Measurements from ENCODE around the gene CTBP2.

Gene CTBP2

GRCh38 chr10:124975977-124976514 lies 184.3 kb downstream of the CTBP2 start:
- no peak overlapping the region for H3K4me3 ChIP-seq (ENCODE audit: low read depth, low read length)
- DNase-seq (ENCODE audit: low read depth), result no peak

DNA sequence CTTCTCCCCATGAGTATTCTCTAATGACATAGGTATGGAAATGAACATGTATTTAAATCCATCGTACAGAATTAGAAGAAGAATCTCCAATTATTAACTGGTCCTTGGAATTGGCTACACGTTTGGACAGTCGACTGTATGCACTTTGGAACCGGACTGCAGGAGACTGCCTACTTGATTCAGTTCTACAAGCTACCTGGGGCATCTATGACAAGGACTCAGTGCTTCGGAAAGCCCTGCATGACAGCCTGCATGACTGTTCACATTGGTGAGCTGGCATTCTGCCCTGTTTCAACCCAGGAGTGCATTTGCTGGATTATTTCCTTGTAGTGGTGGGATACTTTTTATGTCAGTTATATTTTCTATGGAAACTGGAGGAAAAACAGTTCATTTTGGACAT lies 186.2 kb downstream of the CTBP2 start:
- no peak for DNase-seq (ENCODE audit: low read depth)
- no peak overlapping the region for H3K4me3 ChIP-seq (ENCODE audit: low read depth, low read length)

DNA sequence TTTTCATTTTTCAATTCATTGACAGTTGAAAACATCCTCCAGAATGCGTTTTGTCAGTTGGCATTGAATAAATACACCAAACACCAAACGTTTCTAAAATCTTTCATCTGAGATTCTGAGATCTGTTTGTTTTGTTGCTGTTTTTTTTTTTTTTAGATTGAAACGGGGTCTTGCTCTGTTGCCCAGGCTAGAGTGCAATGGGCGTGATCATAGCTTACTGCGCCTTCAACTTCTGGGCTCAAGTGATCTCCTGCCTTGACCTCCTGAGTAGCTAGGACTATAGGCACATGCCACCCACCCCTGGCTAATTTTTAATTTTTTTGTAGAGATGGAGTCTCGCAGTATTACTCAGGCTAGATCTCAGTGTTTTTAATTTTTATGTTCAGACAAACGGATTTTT lies 187.7 kb downstream of the CTBP2 start:
- no peak overlapping the region for H3K4me3 ChIP-seq (ENCODE audit: low read depth, low read length)
- no peak for DNase-seq (ENCODE audit: low read depth)

- no peak for DNase-seq (ENCODE audit: low read depth)
- H3K4me3 ChIP-seq (ENCODE audit: low read depth, low read length), result no peak overlapping the region
Observed at GRCh38 chr10:124971276-124971675, 189.1 kb downstream of the CTBP2 start.

DNA sequence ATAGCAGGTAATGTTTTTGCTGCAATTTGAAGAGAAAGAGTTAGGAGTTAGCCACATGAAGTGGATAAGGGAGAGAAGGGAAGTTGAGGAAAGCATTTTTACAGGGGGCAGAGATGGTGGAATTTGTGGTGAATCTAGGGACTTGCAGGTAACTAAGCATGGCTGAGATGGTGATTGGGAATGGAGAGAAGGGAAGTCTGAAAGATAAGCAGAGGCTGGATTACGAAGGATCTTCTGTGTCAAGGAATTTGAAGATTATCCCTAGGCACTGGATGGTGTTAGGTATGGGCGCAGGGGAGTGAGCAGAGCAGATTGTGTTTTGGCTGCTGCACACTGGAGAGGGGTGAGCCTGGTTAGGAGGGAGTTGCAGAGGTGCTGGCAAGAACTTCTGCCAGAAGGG lies 193.1 kb downstream of the CTBP2 start:
- DNase-seq (ENCODE audit: low read depth), result no peak
- H3K4me3 ChIP-seq (ENCODE audit: low read depth, low read length), result no peak overlapping the region

DNA sequence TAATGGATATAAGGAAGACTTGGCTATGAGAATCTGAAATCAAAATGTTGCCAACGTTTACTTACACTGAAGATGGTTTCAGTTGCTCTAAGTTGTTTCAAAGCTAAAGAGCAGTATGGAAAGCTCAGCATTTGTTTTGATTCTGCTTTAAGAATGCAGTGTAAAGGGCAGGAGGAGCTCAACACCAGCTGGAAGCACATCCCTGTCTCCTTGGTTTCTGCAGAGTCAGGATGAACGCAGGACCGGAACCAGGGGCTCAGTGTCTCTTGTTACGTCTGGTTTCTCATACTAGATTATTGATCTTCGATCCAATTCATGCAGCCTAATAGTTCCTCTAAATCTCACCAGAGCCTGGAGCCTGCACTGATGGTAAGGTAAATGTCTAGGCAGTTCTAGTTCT lies 194.4 kb downstream of the CTBP2 start:
- DNase-seq (ENCODE audit: low read depth), result no peak
- no peak overlapping the region for H3K4me3 ChIP-seq (ENCODE audit: low read depth, low read length)

DNA sequence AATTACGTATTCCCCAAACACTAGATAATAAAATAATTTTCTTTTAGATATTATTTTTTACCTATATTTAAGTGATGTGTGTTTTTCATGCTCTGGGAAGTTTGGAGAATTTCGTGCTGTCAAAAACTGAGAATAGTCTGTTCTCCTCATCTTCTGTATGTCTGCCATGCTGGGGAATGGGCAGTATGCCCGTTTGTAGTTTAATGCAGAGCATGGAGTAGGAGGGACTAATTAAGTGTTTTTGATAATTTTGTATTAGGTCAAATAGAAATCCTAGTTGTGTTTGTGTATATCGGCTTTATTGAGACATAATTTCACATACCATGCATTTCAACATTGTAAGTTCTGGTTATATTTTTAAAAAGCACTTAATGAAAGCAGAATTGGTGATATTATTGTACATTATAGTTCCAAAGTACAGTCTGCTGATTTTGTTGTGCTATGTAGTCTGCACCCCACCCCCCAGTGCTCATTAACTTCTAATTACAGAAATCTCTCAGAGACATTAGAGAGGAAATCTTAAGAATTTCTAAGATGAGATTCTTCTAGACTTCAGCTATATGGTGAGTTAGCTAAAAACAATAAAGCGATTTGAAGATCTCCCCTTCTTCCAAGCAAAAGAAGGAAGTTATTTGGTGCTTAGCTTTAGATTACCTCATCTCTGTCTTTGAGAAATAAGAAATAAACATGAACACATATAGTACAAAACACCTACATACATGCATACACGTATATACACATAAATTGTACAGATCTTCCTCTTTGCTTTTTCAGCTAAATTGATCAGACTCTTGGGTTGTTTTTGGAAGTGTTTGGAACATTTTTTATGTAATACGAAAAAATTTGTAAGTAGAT lies 196.3 kb downstream of the CTBP2 start:
- no peak for DNase-seq (ENCODE audit: low read depth)
- H3K4me3 ChIP-seq (ENCODE audit: low read depth, low read length), result no peak overlapping the region

DNA sequence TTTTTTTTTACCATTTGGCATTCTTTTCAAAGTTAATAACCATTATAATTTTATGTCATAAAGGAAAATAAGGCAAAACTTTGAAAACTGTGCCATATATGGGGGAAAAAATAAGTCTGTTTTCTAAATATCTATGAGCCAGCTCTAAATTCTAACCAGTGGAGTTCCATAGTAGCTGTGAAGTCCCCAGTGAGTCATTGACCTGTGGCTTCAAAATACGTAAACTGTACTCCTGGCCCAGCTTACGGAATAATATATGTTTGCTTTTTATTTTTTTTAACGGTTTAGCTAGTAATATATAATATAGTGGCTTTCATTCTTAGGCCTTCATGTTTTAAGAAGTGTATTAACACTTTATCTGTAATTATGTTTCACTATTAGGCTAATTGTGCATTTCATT lies 197.9 kb downstream of the CTBP2 start:
- no peak overlapping the region for H3K4me3 ChIP-seq (ENCODE audit: low read depth, low read length)

DNA sequence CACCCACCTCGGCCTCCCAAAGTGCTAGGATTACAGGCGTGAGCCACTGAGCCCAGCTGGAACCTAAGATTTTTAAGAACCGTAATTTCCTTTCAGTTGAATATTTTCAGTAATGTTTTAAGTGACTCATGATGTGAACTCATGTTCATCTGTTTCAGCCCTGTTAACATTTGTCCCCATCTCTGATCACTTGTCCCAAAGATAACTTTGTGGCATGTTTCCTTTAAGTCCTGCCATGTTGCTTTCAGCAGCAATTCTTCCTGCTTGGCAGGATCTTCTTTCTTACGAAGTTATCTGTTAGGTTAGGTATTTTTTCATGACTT lies 199.2 kb downstream of the CTBP2 start:
- no peak overlapping the region for H3K4me3 ChIP-seq (ENCODE audit: low read depth, low read length)
- no peak for DNase-seq (ENCODE audit: low read depth)

More for the DNA sequence above, 197.9 kb downstream of the CTBP2 start:
- DNase-seq (ENCODE audit: low read depth), result no peak

DNA sequence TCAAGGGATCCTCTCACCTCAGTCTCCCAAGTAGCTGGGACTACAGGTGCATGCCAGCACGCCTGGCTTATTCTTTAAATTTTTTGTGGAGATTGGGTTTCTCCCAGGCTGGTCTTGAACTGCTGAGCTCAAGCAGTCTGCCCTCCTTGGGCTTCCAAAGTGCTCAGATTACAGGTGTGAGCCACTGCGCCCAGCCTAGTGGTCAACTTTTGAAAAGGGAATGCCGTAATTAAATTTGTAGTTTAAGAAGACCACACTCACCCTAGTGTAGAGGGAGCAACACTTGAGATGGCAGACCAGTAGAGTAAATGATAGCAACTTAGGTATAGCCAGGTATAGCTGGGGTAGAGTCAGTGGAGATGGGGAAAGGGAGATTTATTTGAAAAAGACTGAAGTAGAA lies 200.8 kb downstream of the CTBP2 start:
- DNase-seq (ENCODE audit: low read depth), result no peak
- H3K4me3 ChIP-seq (ENCODE audit: low read depth, low read length), result no peak overlapping the region

DNA sequence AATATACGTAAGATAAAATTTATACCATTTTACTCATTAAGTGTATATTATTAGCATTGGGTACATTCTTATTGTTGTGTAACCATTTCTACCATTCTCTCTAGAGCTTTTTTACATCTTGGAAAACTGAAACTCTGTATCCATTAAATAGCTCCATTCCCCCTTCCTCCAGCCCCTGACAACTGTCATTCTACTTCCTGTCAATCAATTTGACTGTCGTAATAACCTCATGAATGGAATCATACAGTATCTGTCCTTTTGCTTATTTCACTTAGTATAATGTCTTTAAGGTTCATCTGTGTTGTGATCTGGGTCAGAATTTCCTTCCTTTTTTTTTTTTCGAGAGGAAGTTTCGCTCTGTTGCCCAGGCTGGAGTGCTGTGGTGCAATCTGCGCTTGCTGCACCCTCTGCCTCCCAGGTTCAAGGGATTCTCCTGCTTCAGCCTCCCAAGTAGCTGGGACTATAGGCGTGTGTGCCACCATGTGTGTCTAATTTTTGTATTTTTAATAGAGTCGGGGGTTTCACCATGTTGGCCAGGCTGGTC lies 202.9 kb downstream of the CTBP2 start:
- DNase-seq (ENCODE audit: low read depth), result no peak
- H3K4me3 ChIP-seq (ENCODE audit: low read depth, low read length), result no peak overlapping the region

DNA sequence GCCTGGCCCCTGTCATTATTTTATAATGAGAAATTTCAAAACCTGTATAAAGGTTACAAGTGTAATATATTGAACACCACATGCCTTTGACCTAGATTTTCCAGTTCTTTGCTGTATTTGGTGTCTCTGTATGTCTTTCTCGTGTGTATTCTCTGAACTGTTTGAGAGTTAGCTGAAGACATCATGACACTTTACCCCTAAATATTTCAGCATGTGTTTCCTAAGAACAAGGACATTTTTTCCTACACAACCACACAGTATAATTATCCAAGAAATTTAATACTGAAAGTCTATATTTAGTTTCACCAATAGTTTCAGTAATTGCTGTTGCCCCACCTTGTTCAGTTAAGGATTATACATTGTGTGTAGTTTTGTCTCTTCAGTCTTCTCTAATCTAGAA lies 203.6 kb downstream of the CTBP2 start:
- H3K4me3 ChIP-seq (ENCODE audit: low read depth, low read length), result no peak overlapping the region
- no peak for DNase-seq (ENCODE audit: low read depth)

GRCh38 chr10:124955868-124956267 lies 204.5 kb downstream of the CTBP2 start:
- DNase-seq (ENCODE audit: low read depth), result no peak
- H3K4me3 ChIP-seq (ENCODE audit: low read depth, low read length), result no peak overlapping the region

GRCh38 chr10:124955243-124955642 lies 205.1 kb downstream of the CTBP2 start:
- no peak overlapping the region for H3K4me3 ChIP-seq (ENCODE audit: low read depth, low read length)
- no peak for DNase-seq (ENCODE audit: low read depth)

DNA sequence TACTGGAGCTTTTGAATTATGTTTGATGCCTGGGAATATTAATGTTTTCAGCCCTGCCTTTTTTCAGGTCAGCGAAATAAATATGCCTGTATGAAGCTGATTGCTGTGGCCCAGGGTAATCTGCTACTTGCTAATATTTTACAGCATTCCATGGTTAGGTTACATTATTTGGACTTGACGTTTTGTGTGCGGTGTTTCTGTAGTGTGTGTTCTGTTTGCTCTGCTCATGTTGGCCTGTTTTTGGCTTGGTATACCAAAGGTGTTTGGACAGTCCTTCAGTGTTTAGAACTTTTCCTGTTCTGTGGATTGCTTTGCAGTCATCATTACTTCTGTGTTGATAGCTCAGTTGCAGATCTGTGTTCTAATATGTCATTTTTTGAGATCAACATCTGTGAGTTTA lies 206.9 kb downstream of the CTBP2 start:
- H3K4me3 ChIP-seq (ENCODE audit: low read depth, low read length), result no peak overlapping the region
- no peak for DNase-seq (ENCODE audit: low read depth)

- no peak for DNase-seq (ENCODE audit: low read depth)
- no peak overlapping the region for H3K4me3 ChIP-seq (ENCODE audit: low read depth, low read length)
Observed at GRCh38 chr10:124952123-124952522, 208.2 kb downstream of the CTBP2 start.

DNA sequence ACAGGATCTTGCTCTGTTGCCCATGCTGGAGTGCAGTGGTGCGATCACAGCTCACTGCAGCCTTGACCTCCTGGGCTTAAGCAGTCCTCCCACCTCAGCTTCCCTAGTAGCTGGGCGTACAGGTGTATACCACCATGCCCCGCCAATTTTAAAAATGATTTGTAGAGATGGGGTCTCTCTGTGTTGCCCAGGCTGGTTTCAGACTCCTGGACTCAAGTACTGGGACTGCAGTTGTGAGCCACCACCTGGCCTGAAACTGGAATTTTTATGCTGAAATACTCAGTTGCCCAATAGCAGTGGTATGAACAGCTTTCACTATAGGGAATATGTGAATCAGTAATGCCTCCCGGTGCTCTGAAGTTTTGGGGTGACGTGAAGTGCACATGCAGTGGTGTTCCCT lies 210.8 kb downstream of the CTBP2 start:
- H3K4me3 ChIP-seq (ENCODE audit: low read depth, low read length), result no peak overlapping the region
- DNase-seq (ENCODE audit: low read depth), result no peak

- no peak for DNase-seq (ENCODE audit: low read depth)
- H3K4me3 ChIP-seq (ENCODE audit: low read depth, low read length), result no peak overlapping the region
Observed at GRCh38 chr10:124946945-124947344, 213.4 kb downstream of the CTBP2 start.

DNA sequence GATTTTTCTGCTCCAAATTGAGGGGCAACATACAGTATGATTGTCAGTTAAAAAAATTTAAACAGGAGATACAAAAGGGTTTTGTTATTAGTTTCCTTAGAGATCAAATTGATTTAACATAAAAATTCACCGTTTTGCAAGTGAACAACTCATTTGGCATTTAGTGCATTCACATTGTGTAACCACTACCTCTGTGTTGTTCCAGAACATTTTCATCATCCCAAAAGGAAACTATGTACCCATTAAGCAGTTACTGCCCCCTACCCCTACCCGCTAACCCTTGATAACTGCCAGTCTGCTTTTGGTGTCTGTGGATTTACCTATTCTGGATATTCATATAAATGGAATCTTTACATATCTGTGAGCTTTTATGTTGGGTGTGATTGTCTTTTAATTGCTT lies 215.4 kb downstream of the CTBP2 start:
- no peak overlapping the region for H3K4me3 ChIP-seq (ENCODE audit: low read depth, low read length)
- DNase-seq (ENCODE audit: low read depth), result peak; percentile 22

DNA sequence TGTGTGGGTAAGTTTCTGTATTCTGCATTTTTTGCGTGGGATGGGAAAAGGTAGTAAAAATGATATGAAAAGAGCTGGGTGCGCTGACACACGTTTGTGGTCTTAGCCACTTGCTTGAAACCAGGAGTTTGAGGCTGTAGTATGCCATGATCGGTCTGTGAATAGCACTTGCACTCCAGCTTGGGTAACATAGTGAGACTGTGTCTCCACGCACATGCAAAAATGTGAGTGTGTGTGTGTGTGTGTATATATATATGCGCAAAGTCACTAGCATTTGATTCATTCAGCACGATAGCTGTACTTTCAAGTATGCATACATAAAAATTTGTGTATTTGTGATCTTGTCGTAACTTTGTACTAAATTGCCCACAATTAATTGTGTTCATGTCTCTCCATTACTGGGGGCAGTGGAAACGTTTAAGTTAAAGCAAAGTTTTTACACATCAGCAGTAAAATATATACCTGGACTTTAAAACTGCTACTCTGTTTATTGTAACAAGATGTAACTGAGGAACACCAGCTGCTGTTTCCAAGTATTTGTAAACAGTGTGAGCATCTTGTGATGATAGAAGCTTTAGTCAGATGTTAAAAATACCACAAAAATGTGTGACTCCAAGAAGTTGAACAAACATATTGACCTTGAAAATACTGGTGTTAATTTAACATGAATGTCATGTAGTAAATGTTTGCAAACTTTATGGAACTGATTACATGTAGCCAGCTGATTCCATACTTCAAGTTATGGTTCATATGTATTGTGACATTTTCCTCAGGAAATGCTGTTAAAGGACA lies 216.9 kb downstream of the CTBP2 start:
- no peak overlapping the region for H3K4me3 ChIP-seq (ENCODE audit: low read depth, low read length)

More for the DNA sequence above, 216.9 kb downstream of the CTBP2 start:
- DNase-seq (ENCODE audit: low read depth), result no peak

All from skeletal muscle cell (primary cell).